Colonic mucosa (tissue), 4 donors: ENCODE data around the gene MAN2B1. TPM values are rescaled to one million over a fixed set of nuclear protein-coding genes. Genes with fewer than 3 reads are reported as not detected.
A peak's percentile ranks its signal among the peaks of the same experiment; 100 is the strongest.
"Not testable (repeated sequence)": the region's sequence is repeated elsewhere in the genome, so short reads cannot be mapped to it uniquely, and the experiment has no call there.

Source experiments
- DNase-seq: peaks from one replicate; pipeline ENCODE4 v3.0.0-alpha.2; 2020
- H3K27ac ChIP-seq: fragments of 200-600 bp; one replicate; pipeline ENCODE4 v1.8.0; 2021
- H3K27me3 ChIP-seq: fragments of 200-600 bp; one replicate; pipeline ENCODE4 v1.8.0; 2021
- H3K36me3 ChIP-seq: fragments of 200-600 bp; one replicate; pipeline ENCODE4 v1.8.0; 2021
- H3K4me1 ChIP-seq: fragments of 200-600 bp; one replicate; pipeline ENCODE4 v1.8.0; 2021; ENCODE audit warnings: mild to moderate bottlenecking
- H3K4me3 ChIP-seq: fragments of 200-600 bp; one replicate; pipeline ENCODE4 v1.8.0; 2021
- H3K9ac ChIP-seq, 2 donors: one replicate each; pipeline ENCODE4 v1.7.0; 2013; ENCODE audit warnings: control low read depth in 2 of 2, low read depth in 2 of 2, low read length in 2 of 2
- H3K9me3 ChIP-seq: fragments of 200-600 bp; one replicate; pipeline ENCODE4 v1.8.0; 2021
- intact Hi-C: fragments of 100-400 bp; cut with DNase I; formaldehyde crosslinking; loops from one replicate; pipeline ENCODE4 v1.14.1; 2022
- total RNA-seq, 2 donors: library from RNA; stranded (reverse); fragmentation: NEBNext Ultra II Directional in 1 of 2; extraction: Animal tissue kit (Norgen Biotek cat#: 25700) in 1 of 2; gene quantifications; one replicate each; pipeline ENCODE4 v1.2.1, GENCODE V29; 2021
- TF ChIP-seq, protein P1 (sequence below): fragments of 200-600 bp; IDR thresholded peaks from one replicate; pipeline ENCODE4 v1.8.0; 2022; ENCODE audit warnings: antibody characterized with exemption, mild to moderate bottlenecking
- donor health status: healthy.
- donor health status: DM: no; HTN: no; CAD: no.
- donor health status: DM: no; HTN: no; CAD: no.

Gene MAN2B1
- total RNA-seq, 2 donors from 2014 or later = 51.7 to 67.4 TPM

GRCh38 chr19:12647490-12648071, 19.0 kb downstream of the MAN2B1 start:
- H3K27me3 ChIP-seq = no peaks in the 10 kb centered on the region
- no peaks in the 10 kb centered on the region for H3K36me3 ChIP-seq
- no peaks in the 10 kb centered on the region for H3K9me3 ChIP-seq
- peak; percentile 87 for DNase-seq
- intact Hi-C loops = no loop called here
- H3K27ac ChIP-seq = no peak overlapping the region
- TF ChIP-seq, protein P1, sequence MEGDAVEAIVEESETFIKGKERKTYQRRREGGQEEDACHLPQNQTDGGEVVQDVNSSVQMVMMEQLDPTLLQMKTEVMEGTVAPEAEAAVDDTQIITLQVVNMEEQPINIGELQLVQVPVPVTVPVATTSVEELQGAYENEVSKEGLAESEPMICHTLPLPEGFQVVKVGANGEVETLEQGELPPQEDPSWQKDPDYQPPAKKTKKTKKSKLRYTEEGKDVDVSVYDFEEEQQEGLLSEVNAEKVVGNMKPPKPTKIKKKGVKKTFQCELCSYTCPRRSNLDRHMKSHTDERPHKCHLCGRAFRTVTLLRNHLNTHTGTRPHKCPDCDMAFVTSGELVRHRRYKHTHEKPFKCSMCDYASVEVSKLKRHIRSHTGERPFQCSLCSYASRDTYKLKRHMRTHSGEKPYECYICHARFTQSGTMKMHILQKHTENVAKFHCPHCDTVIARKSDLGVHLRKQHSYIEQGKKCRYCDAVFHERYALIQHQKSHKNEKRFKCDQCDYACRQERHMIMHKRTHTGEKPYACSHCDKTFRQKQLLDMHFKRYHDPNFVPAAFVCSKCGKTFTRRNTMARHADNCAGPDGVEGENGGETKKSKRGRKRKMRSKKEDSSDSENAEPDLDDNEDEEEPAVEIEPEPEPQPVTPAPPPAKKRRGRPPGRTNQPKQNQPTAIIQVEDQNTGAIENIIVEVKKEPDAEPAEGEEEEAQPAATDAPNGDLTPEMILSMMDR = no peak
- no peak overlapping the region for H3K9ac ChIP-seq
- peak overlapping the region; percentile 31 for H3K4me3 ChIP-seq
- H3K4me1 ChIP-seq = peaks cover 3% of the 10 kb centered on the region

DNA sequence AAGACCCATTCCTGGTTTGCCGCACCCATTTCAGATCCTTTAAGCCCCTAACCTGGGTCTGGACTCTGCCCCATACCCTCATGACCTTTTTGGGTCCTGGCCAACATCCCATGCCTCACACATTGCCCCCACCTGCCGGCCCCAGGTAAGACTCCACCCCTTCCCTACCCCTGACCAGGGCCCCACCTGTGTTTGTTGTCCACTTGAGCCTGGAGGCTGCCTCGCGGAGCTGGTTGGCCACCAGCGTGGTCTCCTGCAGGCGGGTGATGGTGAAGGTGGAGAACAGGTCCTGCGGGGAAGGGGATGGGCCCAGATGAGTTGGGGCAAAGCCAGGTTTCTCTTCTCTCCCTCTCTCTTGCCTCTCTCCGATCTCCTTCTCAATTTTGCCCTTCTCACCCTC, 19.5 kb downstream of the MAN2B1 start:
- no peaks in the 10 kb centered on the region for H3K36me3 ChIP-seq
- no peak for DNase-seq
- no peaks in the 10 kb centered on the region for H3K9me3 ChIP-seq
- H3K4me3 ChIP-seq = no peak overlapping the region
- no peak overlapping the region for H3K27ac ChIP-seq
- TF ChIP-seq, protein P1 = no peak
- no peak overlapping the region for H3K9ac ChIP-seq
- no peaks in the 10 kb centered on the region for H3K27me3 ChIP-seq
- H3K4me1 ChIP-seq = peaks cover 3% of the 10 kb centered on the region
- intact Hi-C loops = no loop called here

DNA sequence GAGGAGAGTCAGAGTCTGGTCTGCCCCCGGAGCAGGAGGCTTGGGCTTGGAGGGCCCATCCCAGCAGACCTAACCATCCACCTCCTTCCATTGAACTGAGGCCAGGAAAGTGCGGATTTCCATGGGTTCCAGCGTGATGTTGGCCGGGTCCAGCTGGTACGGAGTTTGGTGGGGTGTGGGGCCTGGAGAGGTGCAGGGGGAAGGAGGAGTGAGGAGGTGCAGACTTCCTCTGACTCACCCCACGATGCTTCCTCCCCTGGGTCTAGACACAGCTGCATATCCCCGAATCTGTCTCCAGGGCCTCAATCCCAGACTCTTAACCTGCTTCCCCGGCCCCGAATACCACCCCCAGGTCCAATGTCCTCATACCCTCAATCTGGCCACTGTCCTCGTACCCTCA, 20.0 kb downstream of the MAN2B1 start:
- Histone ChIP-seq H3K9me3 (no peaks in the 10 kb centered on the region), H3K9ac (no peak overlapping the region), H3K27ac (no peak overlapping the region), H3K36me3 (no peaks in the 10 kb centered on the region), H3K27me3 (no peaks in the 10 kb centered on the region), H3K4me1 (peaks cover 3% of the 10 kb centered on the region), H3K4me3 (no peak overlapping the region)
- intact Hi-C loops = no loop called here
- TF ChIP-seq, protein P1 = no peak
- DNase-seq = no peak

GRCh38 chr19:12643716-12644115, 22.8 kb downstream of the MAN2B1 start:
- H3K4me3 ChIP-seq, H3K9ac ChIP-seq, H3K4me1 ChIP-seq, DNase-seq, H3K27ac ChIP-seq, H3K36me3 ChIP-seq, intact Hi-C loops, H3K27me3 ChIP-seq, H3K9me3 ChIP-seq: not testable (repeated sequence)

GRCh38 chr19:12642506-12642905, 24.0 kb downstream of the MAN2B1 start:
- Histone ChIP-seq H3K9ac (no peak overlapping the region), H3K36me3 (no peaks in the 10 kb centered on the region), H3K4me3 (no peak overlapping the region), H3K4me1 (no peaks in the 10 kb centered on the region), H3K9me3 (no peaks in the 10 kb centered on the region), H3K27me3 (no peaks in the 10 kb centered on the region), H3K27ac (no peak overlapping the region)
- intact Hi-C loops = no loop called here
- DNase-seq = no peak
- TF ChIP-seq, protein P1 = no peak

- H3K9me3 ChIP-seq = no peaks in the 10 kb centered on the region
- DNase-seq = no peak
- no peaks in the 10 kb centered on the region for H3K36me3 ChIP-seq
- no peaks in the 10 kb centered on the region for H3K4me1 ChIP-seq
- no peak overlapping the region for H3K9ac ChIP-seq
- TF ChIP-seq, protein P1 = no peak
- intact Hi-C loops = no loop called here
- H3K4me3 ChIP-seq = no peak overlapping the region
- no peak overlapping the region for H3K27ac ChIP-seq
- no peaks in the 10 kb centered on the region for H3K27me3 ChIP-seq
Measured at GRCh38 chr19:12641456-12641855, 25.1 kb downstream of the MAN2B1 start.
